Fibroblast of skin of left quadriceps (primary cell): Measurements from ENCODE around the gene PDE6B.
"Not testable (repeated sequence)": the region's sequence is repeated elsewhere in the genome, so short reads cannot be mapped to it uniquely, and the experiment has no call there.

Source experiments
- DNase-seq, 2 experiments: peaks; one replicate each; pipeline ENCODE4 v3.0.0-alpha.2; 2013; ENCODE audit warnings: low read depth in 2 of 2

PDE6B gene

DNA sequence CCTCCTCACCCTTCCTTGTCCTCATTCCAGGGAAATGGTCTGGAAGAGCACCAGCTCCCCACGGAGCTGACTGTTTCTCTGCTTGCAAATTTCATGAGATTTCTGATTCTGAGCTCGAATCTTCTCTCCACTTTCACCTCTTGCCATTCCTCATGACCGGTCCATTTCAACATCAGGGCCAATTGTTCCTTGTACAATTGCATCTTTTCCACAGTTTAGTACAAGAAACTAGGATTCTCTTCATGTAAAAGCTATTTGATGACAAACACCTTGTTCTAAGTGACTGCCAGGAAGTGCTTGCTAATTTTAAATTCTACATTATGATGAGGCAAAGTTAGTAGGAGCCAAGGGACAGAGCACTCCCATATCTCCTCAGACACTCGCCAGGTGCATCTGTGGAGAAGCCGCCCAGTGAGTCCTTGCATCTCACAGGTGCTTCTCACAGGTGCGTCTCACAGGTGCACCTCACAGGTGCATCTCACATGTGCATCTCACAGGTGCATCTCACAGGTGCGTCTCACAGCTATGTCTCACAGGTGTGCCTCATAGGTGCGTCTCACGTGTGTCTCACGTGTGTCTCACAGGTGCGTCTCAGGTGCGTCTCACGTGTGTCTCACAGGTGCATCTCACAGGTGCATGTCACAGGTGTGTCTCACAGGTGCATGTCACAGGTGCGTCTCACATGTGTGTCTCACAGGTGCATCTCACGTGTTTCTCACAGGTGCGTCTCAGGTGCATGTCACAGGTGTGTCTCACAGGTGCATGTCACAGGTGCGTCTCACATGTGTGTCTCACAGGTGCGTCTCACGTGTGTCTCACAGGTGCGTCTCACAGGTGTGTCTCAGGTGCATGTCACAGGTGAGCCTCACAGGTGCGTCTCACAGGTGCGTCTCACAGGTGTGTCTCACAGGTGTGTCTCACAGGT is 3.0 kb upstream of the PDE6B start:
- DNase-seq: no peak

DNA sequence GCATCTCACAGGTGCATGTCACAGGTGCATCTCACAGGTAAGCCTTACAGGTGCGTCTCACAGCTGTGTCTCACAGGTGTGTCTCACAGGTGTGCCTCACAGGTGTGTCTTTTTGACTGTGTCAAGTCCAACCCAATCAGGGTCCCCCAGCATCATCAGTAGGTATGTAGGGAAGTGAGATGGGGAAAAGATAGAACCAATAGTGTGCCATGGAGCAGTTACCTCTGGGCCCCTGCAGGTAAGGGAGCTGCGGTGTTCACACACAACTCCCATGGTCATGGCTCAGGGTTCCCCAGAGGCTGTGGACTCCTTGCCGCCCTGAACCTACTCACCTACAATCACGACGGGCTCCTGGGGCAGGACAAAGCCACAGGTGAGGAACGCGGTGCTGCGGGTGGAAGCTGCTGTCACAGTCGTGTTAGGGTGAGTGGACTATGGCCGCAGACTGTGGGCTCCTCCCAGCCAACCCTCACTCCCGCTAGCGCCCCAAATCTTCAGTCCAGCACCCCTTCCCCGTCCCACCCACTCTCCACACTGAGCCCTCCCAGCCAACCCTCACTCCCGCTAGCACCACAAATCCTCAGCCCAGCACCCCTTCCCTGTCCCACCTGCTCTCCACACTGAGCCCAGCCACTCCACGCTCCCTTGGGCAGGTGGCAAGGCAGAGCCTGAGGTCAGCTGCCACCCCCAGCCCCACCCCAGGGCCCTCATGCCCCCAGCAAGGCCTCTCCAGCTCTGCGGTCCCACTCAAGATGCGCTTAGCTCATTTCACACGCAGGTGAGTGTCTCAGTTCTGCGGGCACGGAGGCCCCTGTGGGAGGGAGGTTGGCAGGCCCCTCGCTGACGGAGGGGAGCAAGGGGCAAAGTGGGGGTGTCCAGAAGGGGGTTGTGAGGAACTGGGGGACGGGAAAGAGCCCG is 2.1 kb upstream of the PDE6B start:
- DNase-seq: no peak

DNA sequence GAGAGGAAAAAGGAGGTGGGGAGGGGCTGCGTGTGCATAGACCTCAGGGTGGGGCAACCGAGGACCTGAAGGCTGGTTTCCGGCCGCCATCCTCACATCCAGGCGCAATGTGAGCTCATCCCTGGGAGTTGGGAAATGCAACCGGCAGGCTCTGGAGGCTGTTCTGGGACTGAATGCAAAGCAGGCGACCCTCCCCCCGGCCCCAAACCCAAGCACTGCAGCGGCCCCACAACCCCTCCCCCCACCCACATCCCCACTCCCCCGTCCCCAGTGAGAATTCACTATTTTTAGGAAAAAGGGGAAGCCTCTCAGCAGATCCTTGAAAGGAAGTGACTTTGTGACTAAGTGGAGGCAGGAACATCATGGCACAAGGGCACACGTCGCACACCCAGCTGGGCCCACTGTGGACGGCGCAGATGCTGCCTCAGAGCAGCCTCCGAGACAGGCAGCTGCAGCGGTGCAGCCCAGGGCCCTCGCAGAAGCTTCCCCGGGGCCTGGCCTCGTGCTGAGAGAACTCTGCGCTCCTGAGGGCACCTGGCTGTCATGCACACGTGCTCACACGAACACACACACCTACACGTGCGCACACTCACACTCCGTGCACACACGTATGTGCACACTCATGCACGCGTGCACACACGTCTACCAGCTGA is 1.3 kb upstream of the PDE6B start:
- no peak for DNase-seq

DNA sequence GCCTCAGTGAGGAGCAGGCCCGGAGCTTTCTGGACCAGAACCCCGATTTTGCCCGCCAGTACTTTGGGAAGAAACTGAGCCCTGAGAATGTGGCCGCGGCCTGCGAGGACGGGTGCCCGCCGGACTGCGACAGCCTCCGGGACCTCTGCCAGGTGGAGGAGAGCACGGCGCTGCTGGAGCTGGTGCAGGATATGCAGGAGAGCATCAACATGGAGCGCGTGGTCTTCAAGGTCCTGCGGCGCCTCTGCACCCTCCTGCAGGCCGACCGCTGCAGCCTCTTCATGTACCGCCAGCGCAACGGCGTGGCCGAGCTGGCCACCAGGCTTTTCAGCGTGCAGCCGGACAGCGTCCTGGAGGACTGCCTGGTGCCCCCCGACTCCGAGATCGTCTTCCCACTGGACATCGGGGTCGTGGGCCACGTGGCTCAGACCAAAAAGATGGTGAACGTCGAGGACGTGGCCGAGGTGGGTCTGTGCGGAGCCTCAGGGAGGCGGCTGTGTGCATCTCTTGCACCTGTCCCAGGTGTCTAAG is 323 bp downstream of the PDE6B start:
- no peak for DNase-seq

DNA sequence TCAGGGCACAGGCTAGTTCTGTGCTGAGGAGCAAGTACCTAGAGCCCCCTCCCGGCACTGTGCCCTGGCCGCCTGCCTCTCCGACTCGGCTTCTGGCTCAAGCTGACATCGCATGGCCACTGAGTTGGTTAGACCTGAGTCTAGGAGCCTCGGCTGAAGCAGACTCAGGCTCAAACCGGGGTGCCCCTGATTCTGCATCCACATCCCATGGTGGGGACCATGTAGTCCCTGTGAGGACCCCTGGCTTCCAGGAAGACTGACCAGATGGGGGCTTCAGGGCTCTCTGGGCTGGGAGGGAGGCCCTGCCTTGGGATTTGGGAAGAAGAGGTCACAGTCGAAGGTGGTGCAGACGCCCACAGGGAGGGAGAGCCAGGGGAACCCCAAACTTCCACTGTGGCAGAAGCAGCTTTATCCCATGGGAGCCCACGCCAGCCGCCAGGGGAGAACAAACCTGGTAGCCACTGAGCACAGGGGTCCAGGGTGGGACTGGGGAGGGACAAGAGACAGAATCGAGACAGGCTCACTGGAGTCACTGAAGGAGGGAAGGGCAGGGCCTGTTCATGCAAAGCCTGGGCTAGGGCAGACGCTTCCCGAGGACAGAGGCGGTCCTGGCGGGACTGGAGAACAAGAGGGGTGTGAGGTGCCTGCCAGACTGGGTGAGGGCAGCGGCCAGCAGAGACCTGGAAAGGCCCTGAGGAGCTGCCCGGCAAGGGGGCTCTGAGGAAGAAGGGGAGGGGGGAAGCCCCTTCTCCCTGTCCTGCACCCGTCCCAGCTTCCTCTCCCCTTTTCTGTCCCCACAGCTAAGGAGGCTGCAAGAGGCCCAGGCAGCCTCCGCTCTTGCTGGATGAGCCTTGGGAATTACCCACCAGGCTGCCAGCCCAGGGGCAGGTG is 1.1 kb downstream of the PDE6B start:
- no peak for DNase-seq

DNA sequence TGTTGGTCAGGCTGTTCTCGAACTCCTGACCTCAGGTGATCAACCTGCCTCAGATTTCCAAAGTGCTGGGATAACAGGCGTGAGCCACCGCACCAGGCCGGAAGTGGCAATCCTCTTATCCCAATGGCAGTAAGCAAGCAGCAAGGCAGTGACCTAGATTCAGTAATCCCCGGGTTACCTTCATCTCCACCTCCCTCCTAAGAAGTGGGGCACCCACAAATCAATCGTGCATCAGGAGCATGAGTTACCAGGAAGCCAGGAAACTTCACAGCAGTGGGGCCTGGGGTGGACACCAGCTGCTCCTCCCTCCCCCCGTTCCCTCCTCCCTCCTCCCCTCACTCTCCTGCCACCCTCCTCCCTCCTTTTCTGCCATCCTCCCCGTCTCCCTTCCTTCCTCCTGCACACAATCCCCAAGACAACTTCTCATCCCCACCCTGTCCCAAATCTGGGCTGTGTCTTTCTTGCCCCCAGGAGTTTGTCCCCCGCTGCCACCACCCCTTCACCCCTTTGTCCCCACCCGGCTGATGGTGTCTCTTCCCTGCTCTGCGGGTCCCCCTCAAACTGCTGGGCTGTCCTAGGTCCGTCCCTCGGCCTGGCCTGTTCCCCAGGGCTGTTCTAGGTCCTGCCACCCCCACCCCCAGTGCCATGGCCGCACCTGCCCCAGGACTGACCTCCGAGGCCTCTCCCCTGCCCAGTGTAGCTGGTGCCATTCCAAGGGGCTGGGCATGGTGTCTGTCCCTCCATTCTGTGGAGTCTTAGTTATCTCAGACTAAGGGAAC is 2.2 kb downstream of the PDE6B start:
- no peak for DNase-seq

DNA sequence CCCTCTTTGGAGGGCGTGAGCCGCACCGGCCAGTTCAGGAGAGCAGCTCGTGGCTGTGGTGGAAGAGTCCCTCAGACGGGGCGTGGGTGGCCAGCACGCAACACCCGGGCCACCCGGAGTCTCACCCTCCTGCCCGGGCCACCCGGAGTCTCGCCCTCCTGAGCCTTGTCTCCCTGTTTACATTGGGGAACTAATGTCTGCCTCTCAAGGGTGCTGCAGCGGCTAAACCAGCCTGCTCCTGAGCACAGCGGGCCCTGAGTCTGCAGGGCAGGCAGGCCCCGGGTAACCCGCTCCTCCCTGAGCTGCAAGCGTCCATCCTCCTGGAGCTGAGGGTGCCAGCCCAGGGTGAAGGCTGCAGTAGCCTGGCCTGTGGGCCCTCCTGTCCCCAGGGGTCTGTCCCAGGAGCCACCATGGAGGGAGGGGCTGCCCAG is 3.0 kb downstream of the PDE6B start:
- DNase-seq: no peak

DNA sequence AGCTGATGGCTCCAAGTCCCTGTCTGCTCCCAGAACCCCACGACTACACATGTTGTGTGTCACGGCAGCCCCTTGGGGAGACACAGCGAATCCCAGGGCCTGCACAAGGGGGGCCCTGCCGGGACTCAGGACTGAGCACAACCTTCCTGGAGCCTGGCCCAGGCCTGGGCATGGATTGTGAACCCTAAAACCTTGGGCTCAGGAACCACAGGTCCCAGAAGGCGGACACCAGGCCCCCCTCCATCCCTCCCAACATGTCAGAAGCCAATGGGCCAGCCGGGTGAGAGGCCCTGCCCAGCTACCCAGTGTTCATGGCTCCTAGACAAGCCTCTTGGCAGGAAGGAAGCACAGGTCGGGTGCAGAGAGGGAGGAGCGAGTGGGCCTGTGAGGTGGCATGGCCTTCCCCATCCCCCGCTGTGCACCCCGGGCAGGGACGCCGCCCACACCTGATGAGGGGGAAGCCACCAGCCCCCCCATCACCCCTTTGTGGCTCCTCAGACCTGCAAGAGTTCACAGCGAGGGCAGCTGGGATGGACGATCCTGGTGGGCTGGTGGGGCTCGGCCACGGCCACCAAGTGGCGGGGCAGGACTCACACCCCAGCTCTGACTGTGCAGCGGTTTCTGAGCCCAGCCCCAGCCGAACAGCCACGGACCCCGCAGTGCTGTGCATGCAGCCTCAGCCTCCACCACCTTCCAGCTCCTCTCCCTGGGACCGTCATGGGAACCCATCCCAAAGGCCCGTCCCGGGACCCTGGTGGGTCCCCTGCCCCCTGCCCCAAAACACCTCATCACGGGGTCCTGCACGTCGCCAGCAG is 3.7 kb downstream of the PDE6B start:
- DNase-seq: no peak

DNA sequence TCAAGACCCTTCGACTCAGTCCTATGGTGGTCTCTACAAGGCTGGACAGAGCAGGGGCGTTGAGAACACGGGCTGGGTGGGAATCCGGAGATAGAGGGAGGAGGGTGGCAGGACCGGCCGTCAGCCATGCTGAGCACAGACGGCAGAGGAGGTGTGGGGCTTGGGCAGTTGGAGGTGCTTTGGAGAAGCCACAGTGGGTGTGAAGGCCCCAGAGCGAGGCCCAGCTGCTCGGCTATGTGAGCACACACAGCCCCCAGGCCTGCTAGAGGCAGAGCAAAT is 4.2 kb downstream of the PDE6B start:
- DNase-seq: no peak

DNA sequence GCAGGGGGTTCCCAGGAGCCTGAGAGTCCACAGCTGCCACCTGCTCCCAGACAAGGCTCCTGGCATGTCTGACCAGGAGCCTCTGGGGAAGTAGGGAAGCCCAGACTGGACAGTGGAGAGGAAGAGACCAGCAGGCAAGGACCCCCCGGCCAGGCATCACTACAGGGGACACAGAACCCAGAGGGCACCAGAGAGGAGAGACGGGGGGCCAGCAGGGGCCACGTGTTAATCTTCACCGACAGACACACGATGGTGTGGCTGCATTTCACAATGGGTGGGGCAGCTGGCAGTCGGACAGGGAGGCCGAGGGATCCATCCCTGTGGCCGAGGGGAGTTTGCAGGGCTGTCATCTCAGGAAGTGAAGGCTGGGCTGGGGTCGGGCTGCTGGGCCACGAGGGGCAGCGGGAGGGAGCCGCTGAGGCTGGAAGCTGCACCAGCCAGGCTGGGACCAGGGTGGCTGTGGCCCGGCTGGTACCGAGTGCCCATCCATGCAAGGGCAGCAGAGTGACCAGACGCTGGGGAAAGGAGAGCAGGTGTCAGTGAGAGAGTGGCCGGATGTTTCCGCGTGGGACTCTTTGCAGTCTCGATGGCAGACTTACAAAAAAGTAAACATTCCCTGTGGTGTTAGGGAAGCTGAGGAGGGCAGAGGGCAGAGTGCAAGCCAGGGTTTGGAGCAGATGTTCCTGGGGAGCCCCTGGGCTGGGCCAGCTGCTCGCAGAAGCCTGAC is 4.7 kb downstream of the PDE6B start:
- no peak for DNase-seq

DNA sequence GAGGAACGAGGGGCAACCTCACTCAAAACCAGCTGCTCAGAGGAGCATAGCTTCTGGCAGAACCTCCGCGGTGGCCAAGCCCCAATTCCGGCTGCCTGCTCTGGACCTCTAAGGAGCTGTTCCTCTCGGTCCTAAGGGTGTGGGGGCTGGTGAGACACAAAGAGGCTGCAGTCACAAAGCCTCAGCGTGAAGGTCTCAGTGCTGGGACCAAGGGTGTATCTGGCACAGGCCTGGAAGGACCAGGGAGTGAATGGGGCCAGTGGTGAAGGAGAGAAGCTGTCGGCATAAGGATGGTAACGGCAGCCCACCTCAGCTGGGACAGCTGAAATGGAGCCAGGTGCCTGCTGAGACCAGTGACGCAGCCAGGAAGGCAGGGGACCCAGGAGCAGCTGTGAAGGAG is 5.3 kb downstream of the PDE6B start:
- no peak for DNase-seq

DNA sequence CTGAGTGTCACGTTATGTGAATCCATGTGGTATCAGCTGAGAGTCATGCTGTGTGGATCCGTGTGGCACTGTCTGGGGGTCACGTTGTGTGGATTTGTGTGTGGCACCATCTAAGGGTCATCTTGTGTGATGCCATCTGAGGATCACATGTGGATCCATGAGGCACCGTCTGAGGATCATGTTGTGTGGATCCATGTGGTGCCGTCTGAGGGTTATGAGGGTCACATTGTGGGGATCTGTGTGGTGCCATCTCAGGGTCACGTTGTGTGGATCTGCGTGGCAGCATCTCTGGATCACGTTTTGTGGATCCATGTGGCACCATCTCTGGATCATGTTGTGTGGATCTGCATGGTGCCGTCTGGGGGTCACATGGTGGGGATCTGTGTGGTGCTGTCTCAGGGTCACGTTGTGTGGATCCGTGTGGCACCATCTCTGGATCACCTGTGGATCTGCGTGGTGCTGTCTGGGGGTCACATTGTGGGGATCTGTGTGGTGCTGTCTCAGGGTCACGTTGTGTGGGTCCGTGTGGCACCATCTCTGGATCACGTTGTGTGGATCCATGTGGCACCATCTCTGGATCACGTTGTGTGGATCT is 6.9 kb downstream of the PDE6B start:
- DNase-seq: no peak

DNA sequence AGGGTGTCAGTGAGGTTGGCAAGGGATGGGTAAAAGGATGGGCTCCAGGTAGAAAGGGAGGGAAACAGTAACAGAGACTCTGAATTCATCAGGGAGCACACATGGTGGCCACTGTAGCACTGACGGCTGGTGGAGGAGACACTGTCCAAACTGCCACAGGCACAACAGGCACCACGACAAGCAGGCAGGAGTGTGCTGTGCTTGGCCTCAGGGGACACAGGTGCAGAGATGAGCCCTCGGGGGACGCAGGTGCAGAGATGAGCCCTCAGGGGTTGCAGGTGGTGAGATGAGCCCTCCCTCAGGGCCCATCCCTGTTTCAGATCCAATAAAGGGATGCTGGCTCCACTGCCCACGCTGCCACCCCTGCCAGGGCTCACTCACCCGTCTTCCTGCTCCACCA is 7.6 kb downstream of the PDE6B start:
- DNase-seq: no peak

DNA sequence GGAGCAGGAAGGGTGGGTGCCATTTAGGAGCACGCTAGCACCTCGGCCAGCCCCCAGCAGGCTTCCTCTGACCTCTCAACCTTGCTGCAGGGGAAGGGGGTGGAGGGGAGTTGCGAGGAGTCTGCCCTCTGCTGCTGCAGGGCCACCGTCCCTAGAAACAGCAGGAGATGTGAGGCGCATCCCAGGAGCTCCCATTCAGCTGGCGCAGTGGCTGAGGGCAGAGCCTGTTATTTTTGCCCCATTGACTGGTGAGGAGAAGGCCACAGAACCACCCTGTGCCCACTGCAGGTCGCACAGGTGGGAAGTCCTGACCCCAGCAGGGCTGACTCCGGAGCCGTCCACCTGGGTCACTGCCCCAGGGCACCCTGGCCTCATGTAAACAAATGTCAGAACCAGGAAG is 8.0 kb downstream of the PDE6B start:
- no peak for DNase-seq

DNA sequence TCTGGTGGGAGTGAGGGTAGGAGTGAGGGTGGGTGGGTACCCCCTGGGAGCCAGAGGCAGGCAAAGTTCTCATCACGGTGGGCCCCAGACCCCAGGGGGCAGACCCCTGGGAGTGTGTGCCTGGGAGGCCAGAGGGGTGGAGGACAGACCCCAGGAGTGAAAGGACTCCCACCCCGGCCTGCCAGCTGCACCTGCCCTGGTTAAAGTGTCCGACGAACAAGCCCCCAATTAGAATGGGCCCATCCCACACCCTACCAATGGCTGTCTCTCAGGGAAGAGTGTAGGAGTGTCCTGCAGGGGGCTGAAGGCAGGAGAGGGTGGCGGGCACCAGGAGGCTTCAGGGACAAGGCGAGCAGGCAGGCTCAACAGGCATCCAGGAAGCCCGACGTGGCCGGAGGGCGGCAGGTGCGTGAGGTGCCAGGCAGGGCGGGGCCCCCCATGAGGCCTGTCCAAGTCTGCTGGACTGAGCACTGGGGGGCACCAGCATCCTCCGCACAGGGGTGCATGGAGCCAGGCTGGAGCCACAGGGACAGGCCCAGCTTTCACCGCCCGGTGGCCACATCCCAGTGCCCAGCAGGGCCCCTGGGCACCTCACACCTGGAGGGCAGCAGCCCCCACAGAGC is 8.7 kb downstream of the PDE6B start:
- DNase-seq: no peak

DNA sequence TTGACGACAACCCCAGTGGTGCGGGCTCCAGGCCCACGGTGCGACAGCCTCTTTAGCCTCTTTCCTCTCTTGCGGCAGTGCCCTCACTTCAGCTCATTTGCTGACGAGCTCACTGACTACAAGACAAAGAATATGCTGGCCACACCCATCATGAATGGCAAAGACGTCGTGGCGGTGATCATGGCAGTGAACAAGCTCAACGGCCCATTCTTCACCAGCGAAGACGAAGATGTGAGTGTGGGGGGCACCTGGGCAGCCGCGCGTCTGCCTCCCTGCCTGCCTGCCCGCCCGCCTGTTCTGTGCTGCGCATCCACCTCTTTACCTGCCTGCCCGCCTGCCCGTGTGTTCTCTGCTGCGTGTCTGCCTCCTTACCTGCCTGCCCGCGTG is 9.2 kb downstream of the PDE6B start:
- no peak for DNase-seq

DNA sequence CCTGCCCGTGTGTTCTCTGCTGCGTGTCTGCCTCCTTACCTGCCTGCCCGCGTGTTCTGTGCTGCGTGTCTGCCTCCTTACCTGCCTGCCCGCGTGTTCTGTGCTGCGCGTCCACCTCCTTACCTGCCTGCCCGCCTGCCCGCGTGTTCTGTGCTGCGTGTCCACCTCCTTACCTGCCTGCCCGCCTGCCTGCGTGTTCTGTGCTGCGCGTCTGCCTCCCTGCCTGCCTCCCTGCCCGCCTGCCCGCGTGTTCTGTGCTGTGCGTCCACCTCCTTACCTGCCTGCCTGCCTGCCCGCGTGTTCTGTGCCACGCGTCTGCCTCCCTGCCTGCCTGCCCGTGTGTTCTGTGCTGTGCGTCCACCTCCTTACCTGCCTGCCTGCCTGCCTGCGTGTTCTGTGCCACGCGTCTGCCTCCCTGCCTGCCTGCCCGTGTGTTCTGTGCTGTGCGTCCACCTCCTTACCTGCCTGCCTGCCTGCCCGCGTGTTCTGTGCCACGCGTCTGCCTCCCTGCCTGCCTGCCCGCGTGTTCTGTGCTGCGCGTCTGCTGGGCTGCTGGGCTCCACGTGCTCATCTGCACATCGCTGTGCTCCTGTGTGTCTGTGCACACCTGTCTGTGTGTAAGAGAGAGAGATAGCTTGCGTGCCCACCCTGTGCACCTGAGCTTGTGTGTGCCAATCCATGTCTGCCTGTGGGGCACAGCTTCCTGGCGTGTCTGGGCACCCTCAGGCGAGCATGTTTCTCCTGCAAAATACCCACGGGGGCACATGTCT is 9.9 kb downstream of the PDE6B start:
- DNase-seq: not testable (repeated sequence)
